ENCODE results near the gene FGG. TPM values are rescaled to one million over a fixed set of nuclear protein-coding genes. Genes with fewer than 3 reads are reported as not detected.

The FGG gene
- 0.08 to 0.18 TPM (median 0.17 TPM) in 3 replicates for polyA plus RNA-seq
- 0.65 TPM for polyA plus RNA-seq (2011; ENCODE audit: low read depth)
- polyA plus RNA-seq (2011; cell fraction: cytosol; rRNA removed): 0.26 and 0.32 TPM in 2 replicates
- 0.19 and 0.43 TPM in 2 replicates for polyA plus RNA-seq (2011; cell fraction: nucleus; rRNA removed)
- 0.09 and 0.45 TPM in 2 replicates for polyA plus RNA-seq (2012; ENCODE audit: low replicate concordance)
- 0.53 TPM in 1 of 3 replicates, not detected in the others for polyA minus RNA-seq
- not detected for polyA minus RNA-seq (2011; cell fraction: cytosol; rRNA and poly(A)+ RNA removed)
- polyA minus RNA-seq (2011; cell fraction: nucleus; rRNA and poly(A)+ RNA removed): 0.39 TPM in 1 of 2 replicates, not detected in the other

GRCh38 chr4:154612472-154613414, at the start of gene FGG:
Gene FGG (minus strand): TSS chr4:154612656. CDS start chr4:154612609, 47 bp downstream.
- DNase-seq (ENCODE audit: low read depth, low spot score): no peak
- Histone ChIP-seq H2AFZ (ENCODE audit: control insufficient read depth, low read length) (no peak within 1 kb of the TSS), H3K9ac (ENCODE audit: control insufficient read depth, extremely low read depth, insufficient read depth, low read length) (no peak within 1 kb of the TSS), H4K20me1 (ENCODE audit: control insufficient read depth, extremely low read depth, insufficient read depth, low read length) (no peaks in the 10 kb centered on the region), H3K9me1 (ENCODE audit: control insufficient read depth, extremely low read depth, insufficient read depth, low read length) (no peaks in the 10 kb centered on the region), H3K79me2 (ENCODE audit: control insufficient read depth, insufficient read depth, low read length) (no peaks in the 10 kb centered on the region), H3K9me3 (ENCODE audit: control insufficient read depth, low read depth, low read length) (no peaks in the 10 kb centered on the region), H3K4me1 (ENCODE audit: control insufficient read depth, extremely low read depth, insufficient read depth, low read length) (no peaks in the 10 kb centered on the region), H3K36me3 (ENCODE audit: control insufficient read depth in 2 of 2, extremely low read depth in 1 of 2, insufficient read depth in 2 of 2, low read length in 2 of 2) (no peaks in the 10 kb centered on the region), H3K4me2 (ENCODE audit: control insufficient read depth, extremely low read depth, insufficient read depth, low read depth, low read length) (no peak within 1 kb of the TSS), H3K27me3 (ENCODE audit: control insufficient read depth, extremely low read depth, insufficient read depth, low read length) (peaks cover 3% of the 10 kb centered on the region), H3K27ac (ENCODE audit: control insufficient read depth, insufficient read depth, low read length) (no peak within 1 kb of the TSS), H3K4me3 (ENCODE audit: control insufficient read depth in 2 of 3, extremely low read depth in 1 of 3, insufficient read depth in 2 of 3, low read depth in 1 of 3, low read length in 3 of 3) (no peak within 1 kb of the TSS)
- TF ChIP-seq CTCF (optimal IDR thresholded peaks at IDR 0.05 in 1 of 3, IDR thresholded peaks at IDR 0.05 in 1 of 3, conservative IDR thresholded peaks at IDR 0.05 in 1 of 3; ENCODE audit: extremely low read depth in 1 of 3, insufficient read depth in 2 of 3, low read length in 3 of 3): no peak
- dilution Hi-C loops (cut with MboI; ENCODE audit: extremely low pct_ligation_motif_present, low sequenced_read_pairs): no loop called here
- no peak for FAIRE-seq

GRCh38 chr4:154660052-154660451, 47.6 kb upstream of the FGG start:
- H3K4me3 ChIP-seq (ENCODE audit: control insufficient read depth in 2 of 3, extremely low read depth in 1 of 3, insufficient read depth in 2 of 3, low read depth in 1 of 3, low read length in 3 of 3): no peak overlapping the region
- no peak overlapping the region for H3K4me2 ChIP-seq (ENCODE audit: control insufficient read depth, extremely low read depth, insufficient read depth, low read depth, low read length)
- dilution Hi-C loops (cut with MboI; ENCODE audit: extremely low pct_ligation_motif_present, low sequenced_read_pairs): no loop called here

More at GRCh38 chr4:154660052-154660451, 47.6 kb upstream of the FGG start:
- Histone ChIP-seq H3K36me3 (ENCODE audit: control insufficient read depth in 2 of 2, extremely low read depth in 1 of 2, insufficient read depth in 2 of 2, low read length in 2 of 2) (no peaks in the 10 kb centered on the region), H3K4me1 (ENCODE audit: control insufficient read depth, extremely low read depth, insufficient read depth, low read length) (no peaks in the 10 kb centered on the region), H3K9ac (ENCODE audit: control insufficient read depth, extremely low read depth, insufficient read depth, low read length) (no peak overlapping the region), H2AFZ (ENCODE audit: control insufficient read depth, low read length) (no peak overlapping the region), H3K27me3 (ENCODE audit: control insufficient read depth, extremely low read depth, insufficient read depth, low read length) (no peaks in the 10 kb centered on the region), H4K20me1 (ENCODE audit: control insufficient read depth, extremely low read depth, insufficient read depth, low read length) (no peaks in the 10 kb centered on the region), H3K9me1 (ENCODE audit: control insufficient read depth, extremely low read depth, insufficient read depth, low read length) (no peaks in the 10 kb centered on the region), H3K27ac (ENCODE audit: control insufficient read depth, insufficient read depth, low read length) (no peak overlapping the region), H3K9me3 (ENCODE audit: control insufficient read depth, low read depth, low read length) (no peaks in the 10 kb centered on the region), H3K79me2 (ENCODE audit: control insufficient read depth, insufficient read depth, low read length) (no peaks in the 10 kb centered on the region)
- TF ChIP-seq CTCF (optimal IDR thresholded peaks at IDR 0.05 in 1 of 3, IDR thresholded peaks at IDR 0.05 in 1 of 3, conservative IDR thresholded peaks at IDR 0.05 in 1 of 3; ENCODE audit: extremely low read depth in 1 of 3, insufficient read depth in 2 of 3, low read length in 3 of 3) (no peak), EZH2 (IDR thresholded peaks at IDR 0.05; ENCODE audit: low read length) (no peak)
- no peak for FAIRE-seq
- DNase-seq (ENCODE audit: low read depth, low spot score): no peak
